T47D (cell line): ENCODE results near the gene SAPCD1.

ENCODE experiments used
- DNase-seq, 2 experiments: peaks; one replicate each; pipeline versions ENCODE4 v3.0.0 to v3.0.0-alpha.2; 2011 to 2012; ENCODE audit warnings: low read depth in 1 of 2, low spot score in 1 of 2
- JUND ChIP-seq: IDR thresholded peaks from 2 replicates; pipeline ENCODE4 v1.6.1; 2012; ENCODE audit warnings: low read depth
- in situ Hi-C: cut with HindIII; loops from 2 replicates; pipeline ENCODE4 v1.10.0; 2016; ENCODE audit warnings: low sequenced_read_pairs, low pct_unique_long_range_greater_than_20kb

The SAPCD1 gene

GRCh38 chr6:31813465-31813849, 51.0 kb downstream of the SAPCD1 start:
- in situ Hi-C loops, result no loop called here
- DNase-seq, result no peak
- no peak for TF ChIP-seq JUND
